ENCODE data around the gene GALNT2. TPM values are rescaled to one million over a fixed set of nuclear protein-coding genes. Genes with fewer than 3 reads are reported as not detected.
A peak's percentile ranks its signal among the peaks of the same experiment; 100 is the strongest.

The GALNT2 gene
- total and polyA plus RNA-seq, 2 donors from 2014 or later = 20.2 to 59.2 TPM

GRCh38 chr1:230137337-230137815, 70.3 kb downstream of the GALNT2 start:
- Histone ChIP-seq H3K27me3 (ENCODE audit: control insufficient read depth, insufficient read depth, low read length) (no peaks in the 10 kb centered on the region), H3K27ac (ENCODE audit: low read depth in 2 of 2, low read length in 2 of 2) (no peak overlapping the region), H3K9ac (ENCODE audit: low read length in 3 of 3) (no peak overlapping the region), H3K9me3 (ENCODE audit: control insufficient read depth in 2 of 3, insufficient read depth in 1 of 3, low read length in 3 of 3) (no peaks in the 10 kb centered on the region), H3K36me3 (ENCODE audit: control insufficient read depth in 2 of 3, insufficient read depth in 3 of 3, low read length in 3 of 3) (no peaks in the 10 kb centered on the region), H3K4me1 (ENCODE audit: control insufficient read depth in 2 of 3, insufficient read depth in 2 of 3, low read depth in 1 of 3, low read length in 3 of 3) (peaks cover 0 to 11% (median 7%) of the 10 kb centered on the region in 3 donors), H3K4me3 (ENCODE audit: low read length in 3 of 3) (no peak overlapping the region)
- intact Hi-C loops (cut with DNase I) = no loop called here
- FAIRE-seq (no peak), DNase-seq (peak in 1 of 5 donors; percentile 38)
- TF ChIP-seq CTCF (IDR thresholded peaks at IDR 0.05; ENCODE audit: borderline replicate concordance, extremely low read depth, insufficient read depth) = no peak

- Histone ChIP-seq H3K9me3 (ENCODE audit: control insufficient read depth in 2 of 3, insufficient read depth in 1 of 3, low read length in 3 of 3) (no peaks in the 10 kb centered on the region), H3K4me1 (ENCODE audit: control insufficient read depth in 2 of 3, insufficient read depth in 2 of 3, low read depth in 1 of 3, low read length in 3 of 3) (peaks cover under 1 to 15% (median 7%) of the 10 kb centered on the region in 3 donors), H3K27ac (ENCODE audit: low read depth in 2 of 2, low read length in 2 of 2) (no peak overlapping the region), H3K36me3 (ENCODE audit: control insufficient read depth in 2 of 3, insufficient read depth in 3 of 3, low read length in 3 of 3) (no peaks in the 10 kb centered on the region), H3K9ac (ENCODE audit: low read length in 3 of 3) (no peak overlapping the region), H3K27me3 (ENCODE audit: control insufficient read depth, insufficient read depth, low read length) (no peaks in the 10 kb centered on the region), H3K4me3 (ENCODE audit: low read length in 3 of 3) (no peak overlapping the region)
- no peak for TF ChIP-seq CTCF (IDR thresholded peaks at IDR 0.05; ENCODE audit: borderline replicate concordance, extremely low read depth, insufficient read depth)
- DNase-seq (no peak), FAIRE-seq (no peak)
- intact Hi-C loops (cut with DNase I) = no loop called here
These were observed 71.7 kb downstream of the GALNT2 start for GRCh38 chr1:230138561-230139239.

- Histone ChIP-seq H3K4me1 (ENCODE audit: control insufficient read depth in 2 of 3, insufficient read depth in 2 of 3, low read depth in 1 of 3, low read length in 3 of 3) (peaks cover 3 to 15% (median 7%) of the 10 kb centered on the region in 3 donors), H3K36me3 (ENCODE audit: control insufficient read depth in 2 of 3, insufficient read depth in 3 of 3, low read length in 3 of 3) (no peaks in the 10 kb centered on the region), H3K9ac (ENCODE audit: low read length in 3 of 3) (no peak overlapping the region), H3K9me3 (ENCODE audit: control insufficient read depth in 2 of 3, insufficient read depth in 1 of 3, low read length in 3 of 3) (no peaks in the 10 kb centered on the region), H3K27me3 (ENCODE audit: control insufficient read depth, insufficient read depth, low read length) (no peaks in the 10 kb centered on the region), H3K4me3 (ENCODE audit: low read length in 3 of 3) (no peak overlapping the region), H3K27ac (ENCODE audit: low read depth in 2 of 2, low read length in 2 of 2) (no peak overlapping the region)
- DNase-seq (no peak), FAIRE-seq (no peak)
- intact Hi-C loops (cut with DNase I) = no loop called here
- no peak for TF ChIP-seq CTCF (IDR thresholded peaks at IDR 0.05; ENCODE audit: borderline replicate concordance, extremely low read depth, insufficient read depth)
These were observed 72.3 kb downstream of the GALNT2 start for GRCh38 chr1:230139315-230139714.

All from kidney (tissue), 14 donors.